GM21723 (cell line): ENCODE results near the gene MBD2.
"Not testable (repeated sequence)": the region's sequence is repeated elsewhere in the genome, so short reads cannot be mapped to it uniquely, and the experiment has no call there.

Experiments used
- ATAC-seq: cut with Tn5 transposase; IDR thresholded peaks from one replicate; pipeline ENCODE4 v1.9.1; 2021; ENCODE audit warnings: mild to moderate bottlenecking, moderate library complexity; ENCODE audit not compliant: unreplicated experiment

MBD2 gene

DNA sequence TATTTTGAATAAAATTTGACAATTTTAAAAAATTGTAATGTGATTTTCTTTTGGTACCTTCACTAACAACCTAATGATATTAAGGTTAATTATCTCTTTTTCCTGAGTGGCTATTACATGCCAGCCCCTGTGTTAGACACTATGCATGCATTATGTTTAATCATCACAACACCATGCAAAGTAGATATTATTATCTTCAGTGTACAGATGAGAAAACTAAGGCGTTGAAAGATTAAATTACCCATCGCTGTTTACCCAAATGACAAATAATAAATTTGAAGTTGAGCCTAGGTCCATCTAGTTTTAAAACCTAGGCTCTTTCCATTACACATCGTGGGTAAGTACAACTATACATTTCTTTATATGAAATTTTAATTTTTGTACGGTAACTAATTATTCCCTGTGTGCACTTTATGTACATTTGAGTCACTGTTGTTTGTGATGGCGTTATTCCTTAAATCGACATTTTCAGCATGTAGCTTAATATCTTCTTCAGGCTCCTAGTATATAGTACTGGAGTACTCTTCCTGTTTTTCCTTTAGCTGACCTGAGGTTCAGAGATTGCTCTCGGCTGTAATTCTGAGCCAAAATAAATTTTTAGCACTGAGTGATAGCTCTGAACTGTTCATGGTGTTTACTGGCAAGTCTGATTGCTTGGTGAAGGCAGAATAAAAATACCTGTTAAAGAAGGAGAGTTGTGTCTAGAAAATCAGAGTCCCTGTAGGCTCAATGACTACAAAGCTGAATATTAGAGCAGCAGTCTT lies 13.9 kb upstream of the MBD2 start:
- ATAC-seq, result no peak

- no peak for ATAC-seq
These were observed 11.4 kb upstream of the MBD2 start for GRCh38 chr18:54235871-54236270.

DNA sequence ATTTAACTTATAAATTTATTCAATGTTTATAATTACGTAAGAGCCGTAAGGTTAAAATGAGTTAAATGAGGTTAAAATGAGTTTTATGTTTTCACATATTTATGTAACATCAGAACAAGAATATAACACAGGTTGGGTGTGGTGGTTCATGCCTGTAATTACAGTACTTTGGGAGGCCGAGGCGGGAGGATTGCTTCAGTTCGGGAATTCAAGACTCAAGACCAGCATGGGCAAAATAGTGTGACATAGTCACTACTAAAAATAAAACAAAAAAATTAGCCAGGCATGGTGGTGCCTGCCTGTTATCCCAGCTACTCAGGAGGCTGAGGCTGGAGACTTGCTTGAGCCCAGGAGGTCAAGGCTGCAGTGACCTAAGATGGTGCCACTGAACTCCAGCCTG lies 9.3 kb upstream of the MBD2 start:
- ATAC-seq, result no peak

GRCh38 chr18:54233228-54233625 lies 8.8 kb upstream of the MBD2 start:
- ATAC-seq, result no peak

GRCh38 chr18:54232485-54233227 lies 8.2 kb upstream of the MBD2 start:
- ATAC-seq, result no peak

- ATAC-seq, result no peak
These were observed 5.1 kb upstream of the MBD2 start for GRCh38 chr18:54229421-54230059.

- no peak for ATAC-seq
These were observed 3.9 kb upstream of the MBD2 start for GRCh38 chr18:54228364-54228763.

GRCh38 chr18:54223568-54224241 lies 764 bp downstream of the MBD2 start:
- ATAC-seq, result peak; percentile 16

GRCh38 chr18:54222922-54223567 lies 1.4 kb downstream of the MBD2 start:
- ATAC-seq, result peak; percentile 27

DNA sequence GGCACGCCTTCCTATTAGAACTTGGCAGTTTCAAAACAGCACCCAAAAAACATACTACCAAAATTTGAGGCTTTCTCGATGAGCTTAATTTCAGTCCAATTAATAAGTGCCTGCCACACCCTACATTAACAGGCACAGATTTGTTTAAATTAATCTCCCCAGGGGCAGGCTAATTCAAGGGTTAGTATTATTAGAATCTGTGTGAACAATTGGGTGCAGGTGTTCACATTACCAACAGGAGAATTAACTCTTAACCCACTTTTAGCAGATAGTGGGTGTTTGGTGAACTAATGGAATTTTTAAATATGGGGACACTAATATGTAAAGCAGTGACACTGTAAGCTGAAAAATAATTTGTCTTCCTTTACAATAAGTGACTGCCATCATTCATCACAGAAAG lies 4.1 kb downstream of the MBD2 start:
- no peak for ATAC-seq

DNA sequence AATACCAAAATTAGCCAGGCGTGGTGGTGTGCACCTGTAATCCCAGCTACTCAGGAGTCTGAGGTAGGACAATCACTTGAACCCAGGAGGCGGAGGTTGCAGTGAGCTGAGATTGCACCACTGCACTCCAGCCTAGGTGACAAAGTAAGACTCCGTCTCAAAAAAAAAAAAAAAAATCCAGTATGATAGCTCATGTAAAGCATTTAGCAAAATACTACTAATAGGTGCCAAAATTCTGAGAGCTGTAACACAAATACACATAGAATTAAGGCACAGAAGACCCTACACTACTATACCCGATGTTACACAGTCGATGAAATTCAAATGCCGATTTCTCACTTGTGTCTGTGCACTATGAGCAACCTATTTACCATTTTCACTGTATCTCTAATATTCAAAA lies 5.7 kb downstream of the MBD2 start:
- ATAC-seq, result not testable (repeated sequence)

GRCh38 chr18:54218299-54218698 lies 6.2 kb downstream of the MBD2 start:
- no peak for ATAC-seq

GRCh38 chr18:54217624-54218023 lies 6.8 kb downstream of the MBD2 start:
- ATAC-seq, result peak; percentile 58

DNA sequence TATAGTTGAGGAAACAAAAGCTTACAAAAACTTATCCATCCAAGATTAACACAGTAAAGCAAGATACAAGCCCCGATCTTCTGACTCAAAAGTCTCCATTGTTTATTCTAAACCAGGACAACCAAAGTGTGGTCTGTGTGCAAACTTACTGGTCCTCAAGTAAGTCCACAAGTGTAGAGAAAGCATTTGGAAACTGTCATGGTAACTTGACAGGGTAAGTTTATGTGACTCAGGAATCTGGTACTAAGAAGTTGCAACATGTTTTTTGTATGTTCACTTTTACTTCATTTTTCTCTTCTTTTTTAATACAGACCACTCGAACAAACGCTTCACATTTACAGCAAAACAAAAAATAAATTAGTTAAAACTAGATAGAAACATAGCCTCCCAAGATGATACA lies 9.4 kb downstream of the MBD2 start:
- no peak for ATAC-seq

DNA sequence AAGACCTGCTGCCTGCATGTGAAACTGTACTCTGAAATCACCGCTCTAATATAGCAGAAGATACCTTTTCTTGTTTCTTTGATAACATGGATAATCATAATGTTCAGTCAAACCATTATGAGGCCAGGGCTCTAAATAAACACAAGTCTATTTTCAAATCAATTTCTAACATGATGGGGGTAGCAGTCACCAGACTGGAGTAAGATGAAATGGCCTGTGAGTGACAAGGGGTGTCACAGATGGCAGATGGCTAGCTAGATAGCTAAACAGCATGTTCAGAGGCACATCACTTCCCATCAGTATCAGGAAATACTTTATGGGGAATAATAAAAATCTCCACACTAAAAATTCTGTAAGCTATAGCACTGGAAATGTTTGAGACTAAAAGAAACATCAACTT lies 14.0 kb downstream of the MBD2 start:
- peak; percentile 35 for ATAC-seq

DNA sequence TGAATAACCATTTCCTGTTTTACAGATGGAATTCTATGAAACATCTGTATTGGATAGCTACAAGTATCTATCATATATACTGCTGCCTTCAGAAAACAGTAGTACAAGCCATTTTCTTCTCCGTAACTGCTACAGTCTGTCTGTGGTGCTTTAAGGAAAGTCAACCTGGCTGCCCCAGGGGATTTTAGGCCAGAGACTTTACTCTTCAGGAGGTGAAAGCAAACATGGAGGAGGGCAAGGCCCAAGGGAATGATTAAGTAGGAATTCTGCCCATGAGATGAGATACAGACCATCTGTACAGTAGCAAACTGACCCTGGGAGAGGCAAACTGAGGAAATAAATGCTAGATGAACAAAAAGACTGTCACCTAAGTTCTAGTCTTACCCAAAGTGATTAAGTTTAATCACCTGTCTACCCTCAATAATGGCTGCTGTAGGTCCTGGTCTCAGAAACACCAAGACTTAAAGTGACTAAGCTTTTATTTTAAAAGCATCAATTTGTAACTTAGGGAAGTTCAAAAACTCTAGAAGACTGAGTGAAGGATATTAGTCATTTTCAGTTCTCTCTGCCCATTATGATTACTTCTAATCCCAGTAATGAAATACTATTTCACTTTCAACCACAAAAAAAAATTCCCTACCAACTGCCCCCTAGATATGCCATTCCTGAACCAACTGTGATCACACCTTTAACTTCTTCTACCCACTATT lies 14.8 kb downstream of the MBD2 start:
- ATAC-seq, result peak; percentile 80

DNA sequence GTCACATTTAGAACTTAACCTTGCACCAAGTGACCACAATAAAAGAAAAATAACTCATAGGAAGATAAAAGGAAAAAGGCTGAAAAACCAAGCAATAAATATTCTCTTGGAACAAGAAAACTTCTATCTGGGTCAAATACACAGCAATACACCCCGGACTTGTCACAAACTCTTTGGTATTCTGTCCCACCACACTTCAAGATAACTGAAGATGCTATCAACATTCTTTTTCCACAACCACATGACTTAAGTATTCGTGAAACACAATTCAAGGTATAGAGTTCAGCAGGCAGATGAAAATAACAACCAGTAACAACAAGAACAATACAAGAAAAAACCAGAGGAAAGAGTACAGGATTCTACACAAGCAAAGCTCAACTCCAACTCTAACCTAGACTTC lies 18.0 kb downstream of the MBD2 start:
- no peak for ATAC-seq

DNA sequence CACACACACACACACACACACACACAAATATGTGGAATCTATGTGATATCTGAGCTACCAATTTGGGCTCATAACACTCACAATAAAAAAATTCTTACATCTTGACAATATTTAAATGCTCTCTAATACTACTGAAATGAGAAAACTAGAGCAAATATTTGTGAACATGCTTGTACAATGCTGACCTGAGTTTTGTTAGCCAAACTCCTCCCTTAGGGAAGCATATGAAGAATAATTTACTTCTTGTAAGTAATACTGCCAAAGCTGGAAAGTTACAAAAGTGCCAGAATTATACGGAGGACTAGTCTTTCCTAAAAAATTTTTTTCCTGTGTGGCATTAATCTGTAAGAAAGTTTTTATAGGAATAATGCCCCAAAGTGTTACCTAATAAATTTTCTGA lies 18.5 kb downstream of the MBD2 start:
- ATAC-seq, result no peak

DNA sequence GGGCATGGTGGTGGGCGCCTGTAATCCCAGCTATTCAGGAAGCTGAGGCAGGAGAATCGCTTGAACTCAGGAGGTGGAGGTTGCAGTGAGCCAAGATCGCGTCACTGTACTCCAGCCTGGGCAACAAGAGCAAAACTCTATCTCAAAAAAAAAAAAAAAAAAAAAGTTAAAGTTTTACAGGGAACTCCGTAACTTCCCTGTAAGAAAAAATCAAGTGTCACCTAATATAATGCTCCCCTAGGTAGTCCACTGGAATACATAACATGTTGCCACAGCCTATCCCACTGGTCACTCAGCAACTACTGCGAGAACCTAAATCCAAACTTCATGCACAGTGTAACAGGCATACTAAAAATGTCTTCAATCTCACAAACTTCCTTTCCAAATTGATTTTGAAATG lies 19.0 kb downstream of the MBD2 start:
- ATAC-seq, result not testable (repeated sequence)

DNA sequence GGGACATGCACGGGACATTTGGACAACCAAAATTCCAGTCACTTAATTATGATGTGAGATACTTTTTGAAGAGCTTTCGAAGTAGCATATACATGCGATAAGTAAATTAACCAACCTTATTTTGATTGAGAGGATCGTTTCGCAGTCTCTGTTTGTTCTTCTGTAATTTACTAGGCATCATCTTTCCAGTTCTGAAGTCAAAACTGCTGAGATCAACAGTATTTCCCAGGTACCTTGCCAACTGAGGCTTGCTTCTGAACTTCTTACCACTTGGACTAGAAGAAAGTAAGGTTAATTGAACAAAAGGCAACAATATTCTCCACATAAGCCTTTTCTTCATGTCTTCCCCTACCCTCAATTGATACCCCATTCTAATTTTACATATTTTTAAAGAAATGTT lies 19.6 kb downstream of the MBD2 start:
- no peak for ATAC-seq
